AG09309 (cell line): Measurements from ENCODE around the gene TUBGCP2.

Experiments
- DNase-seq: peaks from one replicate; pipeline ENCODE4 v3.0.0-alpha.2; 2010; ENCODE audit warnings: low read depth
- H3K4me3 ChIP-seq: 2 replicates; pipeline ENCODE4 v1.5.1; 2011; ENCODE audit warnings: mild to moderate bottlenecking, low read depth, low read length, moderate library complexity; ENCODE audit not compliant: control insufficient read depth
- CTCF ChIP-seq: IDR thresholded peaks from 2 replicates; pipeline ENCODE4 v1.5.1; 2011; ENCODE audit warnings: mild to moderate bottlenecking, low read depth, low read length, inconsistent platforms; ENCODE audit not compliant: insufficient read depth, control insufficient read depth; ENCODE audit errors: missing control alignments

The TUBGCP2 gene

GRCh38 chr10:133349577-133350011 lies 40.9 kb upstream of the TUBGCP2 start:
- no peak overlapping the region for H3K4me3 ChIP-seq
- TF ChIP-seq CTCF: no peak

GRCh38 chr10:133349160-133349568 lies 40.5 kb upstream of the TUBGCP2 start:
- TF ChIP-seq CTCF: no peak
- H3K4me3 ChIP-seq: no peak overlapping the region
- DNase-seq: no peak

More at GRCh38 chr10:133349577-133350011, 40.9 kb upstream of the TUBGCP2 start:
- DNase-seq: no peak

- no peak for DNase-seq
- no peak for TF ChIP-seq CTCF
- H3K4me3 ChIP-seq: no peak overlapping the region
These were observed 39.2 kb upstream of the TUBGCP2 start for GRCh38 chr10:133347710-133348517.

GRCh38 chr10:133346413-133346812 lies 37.7 kb upstream of the TUBGCP2 start:
- no peak overlapping the region for H3K4me3 ChIP-seq
- no peak for DNase-seq
- TF ChIP-seq CTCF: no peak

GRCh38 chr10:133344236-133344635 lies 35.6 kb upstream of the TUBGCP2 start:
- TF ChIP-seq CTCF: no peak
- no peak for DNase-seq

GRCh38 chr10:133343558-133343957 lies 34.9 kb upstream of the TUBGCP2 start:
- H3K4me3 ChIP-seq: no peak overlapping the region
- DNase-seq: no peak
- TF ChIP-seq CTCF: no peak

More at GRCh38 chr10:133344236-133344635, 35.6 kb upstream of the TUBGCP2 start:
- no peak overlapping the region for H3K4me3 ChIP-seq
